Hematopoietic multipotent progenitor cell treated with erythropoietin and hydrocortisone succinate and interleukin-3 and kit ligand, for 15 days (in vitro differentiated cells): Measurements from ENCODE around the gene TNMD.

Experiments
- DNase-seq: peaks from one replicate; pipeline ENCODE4 v3.0.0-alpha.2; 2015; ENCODE audit warnings: low spot score

TNMD gene

GRCh38 chrX:100643956-100644860, 59.5 kb downstream of the TNMD start, which contains the start of gene SRPX2:
Gene SRPX2 (plus strand): TSS chrX:100644199. CDS start chrX:100646323, 2,124 bp downstream.
- DNase-seq = no peak

GRCh38 chrX:100645106-100645505, 60.4 kb downstream of the TNMD start:
- DNase-seq = no peak

GRCh38 chrX:100647095-100647494, 62.4 kb downstream of the TNMD start:
- no peak for DNase-seq

DNA sequence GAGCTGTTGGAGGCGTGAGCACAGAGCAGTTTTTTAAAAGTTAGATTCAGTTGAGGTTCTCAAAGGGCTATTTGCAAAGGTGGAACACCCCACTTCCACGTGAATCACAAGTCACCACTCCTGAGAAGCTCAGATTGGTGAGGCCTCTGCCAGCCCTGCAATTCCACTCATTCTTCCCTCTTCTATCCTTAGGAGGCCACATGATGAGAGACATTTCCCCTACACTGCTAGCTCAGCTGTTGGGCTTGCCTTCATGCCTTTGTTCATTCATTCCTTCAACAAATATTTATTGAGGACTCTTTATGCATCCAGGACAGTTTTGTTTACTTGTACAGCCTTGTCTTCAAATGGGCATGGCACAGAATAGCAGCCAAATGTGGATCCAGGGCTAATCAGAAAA, 63.0 kb downstream of the TNMD start:
- DNase-seq = no peak

DNA sequence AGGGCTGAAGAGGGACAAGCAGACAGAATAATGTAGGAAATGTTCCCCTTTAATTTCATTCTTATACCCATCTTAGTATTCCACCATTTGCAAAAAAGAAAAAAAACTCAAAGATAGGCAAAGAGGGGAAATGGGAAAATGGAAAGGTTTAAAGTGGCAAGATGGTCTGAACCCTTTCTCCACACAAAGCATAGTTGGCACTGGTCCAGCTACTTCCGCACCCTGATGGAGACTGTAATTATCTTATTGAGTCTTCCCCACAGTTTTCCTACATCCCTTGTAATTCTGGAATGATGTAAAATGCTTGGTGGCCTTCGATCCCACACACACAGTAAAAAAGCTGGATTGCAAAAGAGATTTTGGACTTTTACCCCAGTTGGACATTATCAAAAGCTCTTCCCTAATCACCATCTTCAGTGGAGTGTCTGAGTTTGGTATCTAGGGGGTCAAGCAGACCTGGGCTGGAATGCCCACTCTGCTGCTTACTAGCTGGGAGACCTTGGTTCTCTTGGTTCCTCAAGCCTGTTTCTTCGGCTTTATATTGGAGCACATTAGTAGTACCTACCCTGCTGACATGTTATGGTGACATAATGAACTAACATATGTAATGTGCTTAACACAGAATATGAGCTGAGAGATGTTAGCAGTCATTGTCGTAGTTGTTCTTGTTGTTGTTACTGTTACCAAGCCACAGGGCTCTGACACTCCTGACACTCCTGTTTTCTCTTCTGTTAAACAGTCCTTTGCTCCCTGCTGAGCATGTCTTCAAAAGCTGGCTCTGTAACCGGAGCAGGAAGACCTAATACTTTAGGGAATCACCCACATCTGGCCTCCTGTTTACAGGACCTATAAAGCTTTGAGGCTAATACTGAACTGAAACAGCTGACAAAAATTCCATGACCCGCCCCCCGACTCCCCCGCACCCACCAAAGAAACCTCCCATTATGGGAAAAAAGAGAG, 64.0 kb downstream of the TNMD start:
- no peak for DNase-seq
